ENCODE data around the gene NTN1.
"Not testable (repeated sequence)": the region's sequence is repeated elsewhere in the genome, so short reads cannot be mapped to it uniquely, and the experiment has no call there.

The NTN1 gene

DNA sequence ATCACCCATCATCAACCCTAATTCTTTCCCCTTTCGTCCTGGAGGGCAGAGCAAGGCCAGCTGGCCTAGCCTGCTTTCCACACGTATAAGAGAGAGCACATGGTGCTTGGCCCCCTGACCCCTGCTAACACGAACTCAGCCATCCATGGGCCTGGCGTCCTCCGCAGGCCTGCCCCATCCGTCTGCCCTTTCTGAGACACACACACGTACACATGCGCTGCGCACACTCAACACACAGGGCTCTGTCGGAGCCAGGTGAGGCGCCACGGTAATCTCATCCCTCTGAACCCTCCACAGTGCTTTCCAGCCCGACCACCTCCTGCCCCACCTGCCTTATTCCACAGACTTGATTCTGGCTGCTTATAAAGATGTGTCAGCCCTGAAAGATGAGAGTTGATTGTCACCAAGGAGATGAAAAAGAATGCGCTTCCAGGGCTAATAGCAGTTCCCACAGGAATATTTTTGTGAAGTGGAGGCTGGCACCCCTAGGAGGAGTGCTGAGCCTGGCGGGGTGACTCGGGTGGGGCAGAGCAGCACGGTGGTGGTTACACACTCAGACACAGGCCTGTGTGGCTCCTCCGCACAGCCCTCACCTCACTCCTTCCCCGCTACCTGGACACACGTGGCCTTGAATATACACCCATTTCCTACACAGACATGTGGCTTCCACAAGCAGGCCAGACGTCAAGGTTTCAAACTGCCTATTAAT lies 228.1 kb downstream of the NTN1 start:
- no peak for DNase-seq (ENCODE audit: low read depth, low spot score)
- H3K4me3 ChIP-seq (ENCODE audit: low read length) = no peak overlapping the region

DNA sequence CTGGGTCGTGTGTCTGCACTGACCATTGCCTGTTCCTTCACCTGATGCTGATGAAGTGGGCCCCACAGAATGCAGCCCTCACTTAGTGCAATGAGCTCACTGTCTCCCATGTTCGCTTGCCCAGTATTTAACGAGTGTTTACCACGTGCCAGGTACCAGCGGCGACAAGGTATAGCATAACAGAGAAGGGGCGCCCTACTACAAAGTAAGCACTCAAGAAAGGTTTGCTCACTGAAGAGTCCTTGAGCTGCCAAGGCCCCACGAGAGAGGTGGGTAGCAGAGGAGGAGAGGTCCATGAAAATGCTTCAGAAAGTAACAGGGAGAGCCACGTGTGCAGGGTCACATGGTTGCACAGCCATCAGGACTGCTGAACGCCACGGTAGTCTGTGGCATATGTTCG lies 230.0 kb downstream of the NTN1 start:
- no peak overlapping the region for H3K4me3 ChIP-seq (ENCODE audit: low read length)
- DNase-seq (ENCODE audit: low read depth, low spot score) = no peak

DNA sequence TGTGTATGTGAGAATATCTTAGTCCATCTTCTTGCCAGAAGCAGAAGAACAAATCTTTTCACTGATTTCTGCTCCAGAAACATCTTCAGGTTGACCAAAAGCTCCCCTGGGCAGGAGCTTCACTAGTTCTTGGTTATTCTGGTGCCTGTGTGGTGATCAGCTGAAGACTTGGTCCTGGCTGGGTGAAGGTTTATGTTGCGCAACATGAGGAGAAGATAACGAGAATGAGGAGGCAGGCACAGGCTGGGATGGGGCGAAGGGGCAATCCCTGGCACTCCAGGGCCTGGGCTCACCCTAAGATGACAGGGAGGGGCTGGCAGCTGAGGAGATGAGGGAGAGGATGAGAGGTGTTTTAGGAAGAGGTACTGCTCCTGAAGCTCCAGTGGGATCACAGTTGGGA lies 232.0 kb downstream of the NTN1 start:
- no peak for DNase-seq (ENCODE audit: low read depth, low spot score)
- H3K4me3 ChIP-seq (ENCODE audit: low read length) = no peak overlapping the region

DNA sequence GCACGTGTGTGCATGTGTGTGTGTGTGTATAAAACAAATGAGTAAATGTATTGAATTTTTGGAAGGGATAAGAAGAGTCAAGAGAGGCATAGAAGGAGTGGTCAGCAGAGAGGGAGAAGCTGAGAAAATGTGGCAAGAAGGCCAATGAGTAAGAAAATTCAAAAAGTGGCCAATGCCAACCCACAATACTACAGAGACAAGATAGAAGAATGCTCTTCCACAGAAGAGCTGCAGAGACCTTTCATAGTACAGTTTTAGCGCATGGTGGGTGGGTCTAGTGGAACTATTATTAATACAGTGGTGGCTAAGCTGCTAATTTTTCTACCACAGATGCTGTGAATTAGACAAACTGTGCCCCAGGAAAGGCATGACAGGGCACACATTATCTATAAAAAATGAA lies 233.5 kb downstream of the NTN1 start:
- no peak for DNase-seq (ENCODE audit: low read depth, low spot score)
- H3K4me3 ChIP-seq (ENCODE audit: low read length) = no peak overlapping the region

DNA sequence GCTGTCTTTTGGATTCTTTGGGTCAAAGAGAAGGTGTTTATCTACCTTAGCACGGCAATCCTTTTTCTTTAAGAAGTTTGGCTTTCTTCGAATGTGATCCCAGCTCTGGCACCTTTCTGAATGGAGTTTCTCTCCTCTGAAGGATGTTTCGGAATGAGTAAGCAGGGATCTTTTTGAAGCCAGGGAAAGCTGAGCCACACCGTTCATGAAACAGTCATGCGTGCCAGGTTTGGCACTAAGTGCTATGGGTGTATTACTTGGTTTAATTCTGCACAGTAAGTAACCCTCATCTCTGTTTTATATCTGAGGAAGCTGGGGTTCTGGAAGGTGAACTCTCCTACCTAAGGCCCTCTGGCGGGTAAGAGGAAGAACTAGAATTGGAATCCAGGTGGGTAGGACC lies 234.5 kb downstream of the NTN1 start:
- no peak for DNase-seq (ENCODE audit: low read depth, low spot score)
- no peak overlapping the region for H3K4me3 ChIP-seq (ENCODE audit: low read length)

DNA sequence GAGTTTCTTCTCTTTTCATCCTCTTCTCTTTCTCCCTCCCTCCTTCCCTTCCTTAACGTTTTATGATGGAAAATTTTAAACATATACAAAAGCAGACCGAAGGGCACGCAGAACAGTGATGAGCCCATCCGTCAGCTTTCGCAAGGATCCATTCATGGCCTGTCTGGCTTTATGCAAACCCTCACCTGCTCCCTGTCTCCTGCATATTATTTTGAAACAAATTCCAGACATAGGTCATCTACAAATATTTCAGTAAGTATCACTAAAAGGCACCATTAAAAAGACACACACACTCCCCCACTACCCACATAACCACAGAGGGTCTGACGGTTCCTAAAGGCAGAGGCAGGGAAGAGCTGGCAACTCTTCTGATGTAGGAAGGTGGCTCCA lies 235.0 kb downstream of the NTN1 start:
- no peak for DNase-seq (ENCODE audit: low read depth, low spot score)

DNA sequence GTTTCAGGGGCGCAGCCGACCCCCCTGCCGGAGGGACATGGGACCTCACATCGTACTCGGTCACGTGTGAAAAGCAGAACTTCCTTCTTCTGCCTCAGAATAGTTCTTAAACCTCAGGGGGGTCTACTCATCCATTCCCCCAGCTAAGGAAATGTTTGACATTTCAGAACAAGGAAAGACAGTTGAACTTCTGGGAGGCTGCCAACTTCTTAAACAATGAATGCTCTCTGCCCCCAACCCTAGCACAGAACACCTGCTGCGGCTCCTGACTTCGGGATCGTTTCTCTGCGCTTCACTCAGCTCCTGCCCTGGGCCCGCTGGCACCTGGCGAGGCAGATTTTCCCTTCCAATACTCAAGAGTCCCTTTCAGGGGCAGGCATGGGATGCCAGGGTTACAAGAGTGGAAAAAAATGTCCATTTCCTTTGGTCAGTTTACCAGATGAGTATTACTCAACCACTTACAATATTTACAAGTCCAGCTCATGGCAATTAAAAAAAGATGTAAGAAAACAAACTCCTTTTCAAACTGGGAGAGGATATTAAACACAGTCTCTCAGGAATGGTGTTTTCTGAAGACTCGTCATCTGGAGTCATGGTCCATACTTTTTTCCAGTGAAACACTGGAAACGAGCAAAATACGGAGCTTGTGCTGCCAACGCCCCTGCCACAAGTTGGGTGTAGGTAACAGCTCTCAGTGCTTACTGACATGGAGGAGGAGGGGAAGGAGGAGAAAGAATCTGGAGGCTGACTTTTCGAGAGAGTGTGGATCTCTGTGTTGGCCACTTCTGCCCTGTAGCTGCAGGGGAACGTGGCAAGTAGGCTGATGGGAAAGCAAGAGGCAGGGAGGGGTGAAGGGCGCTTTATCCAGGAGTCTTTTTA lies 235.7 kb downstream of the NTN1 start:
- no peak overlapping the region for H3K4me3 ChIP-seq (ENCODE audit: low read length)
- peak; percentile 45 for DNase-seq (ENCODE audit: low read depth, low spot score)

More for the DNA sequence above, 235.0 kb downstream of the NTN1 start:
- no peak overlapping the region for H3K4me3 ChIP-seq (ENCODE audit: low read length)

DNA sequence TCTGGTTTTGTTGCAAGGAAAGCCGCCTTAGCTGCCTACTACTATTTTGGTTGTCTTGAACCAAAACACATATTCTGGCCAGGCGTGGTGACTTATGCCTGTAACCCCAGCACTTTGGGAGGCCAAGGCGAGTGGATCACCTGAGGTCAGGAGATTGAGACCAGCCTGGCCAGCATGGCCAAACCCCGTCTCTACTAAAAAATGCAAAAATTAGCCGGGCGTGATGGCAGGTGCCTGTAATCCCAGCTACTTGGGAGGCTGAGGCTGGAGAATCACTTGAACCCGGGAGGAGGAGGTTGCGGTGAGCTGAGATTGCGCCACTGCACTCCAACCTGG lies 236.3 kb downstream of the NTN1 start:
- DNase-seq (ENCODE audit: low read depth, low spot score); H3K4me3 ChIP-seq (ENCODE audit: low read length): not testable (repeated sequence)

DNA sequence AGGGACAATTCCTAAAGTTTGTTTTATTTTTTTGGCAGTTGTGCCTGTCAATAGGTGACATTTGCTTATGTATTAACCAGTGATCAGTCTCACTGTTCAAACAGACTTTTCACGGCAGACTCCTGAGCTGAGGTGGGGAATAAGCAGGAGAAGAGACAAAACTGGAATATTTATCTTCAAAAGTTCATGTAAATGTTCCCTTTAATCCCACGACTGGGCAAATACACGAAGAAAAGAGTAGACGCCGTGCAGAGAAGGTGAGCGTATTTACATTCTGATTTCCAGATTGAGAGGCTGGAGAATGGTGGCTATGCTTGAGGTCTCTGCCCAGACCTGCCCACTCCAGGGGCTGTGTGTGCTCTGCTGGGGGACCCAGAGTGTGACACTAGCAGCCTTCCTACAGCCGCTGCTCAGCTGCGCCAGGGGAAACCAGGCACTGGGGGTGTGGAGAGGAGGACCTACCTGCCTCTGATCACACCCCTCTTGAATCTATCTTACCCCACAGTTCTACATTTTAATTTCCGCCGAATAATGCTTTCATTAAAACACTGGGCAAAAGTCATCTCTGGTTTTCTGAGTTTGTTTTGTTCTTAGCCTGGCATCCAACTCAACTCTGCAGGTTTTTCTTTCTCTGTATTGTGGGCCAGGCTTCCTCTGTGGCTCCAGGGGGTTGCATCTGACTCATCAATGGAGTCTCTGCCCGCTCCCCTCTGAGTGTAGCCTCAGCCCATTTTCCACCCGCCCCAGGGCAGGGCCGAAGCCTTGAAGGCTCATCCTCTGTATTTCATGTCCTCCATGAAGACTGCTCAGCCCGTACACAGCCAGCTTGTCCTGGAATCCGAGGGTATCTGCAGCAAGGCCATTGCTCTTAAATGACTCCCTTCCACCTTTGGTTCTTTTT lies 237.1 kb downstream of the NTN1 start:
- DNase-seq (ENCODE audit: low read depth, low spot score) = no peak
- H3K4me3 ChIP-seq (ENCODE audit: low read length) = no peak overlapping the region

DNA sequence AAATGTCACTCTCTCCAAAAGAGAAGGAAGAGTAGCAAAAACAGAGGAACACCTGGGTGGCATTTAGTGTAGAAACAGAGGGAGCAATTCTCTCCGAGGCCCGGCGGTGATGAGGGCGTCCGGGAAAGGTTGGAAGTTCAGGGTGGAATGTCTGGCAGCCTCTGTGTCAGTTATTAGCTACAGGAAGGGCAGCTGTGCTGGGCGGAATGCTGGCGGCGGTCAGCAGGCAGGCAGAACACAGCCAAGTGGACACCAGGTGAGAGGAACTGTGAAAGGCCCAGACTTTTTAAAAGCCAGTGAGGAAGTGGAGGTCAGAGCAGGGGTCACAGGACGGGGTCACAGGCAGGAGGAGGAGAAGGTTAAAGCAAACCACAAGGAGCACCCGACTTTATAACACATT lies 238.1 kb downstream of the NTN1 start:
- DNase-seq (ENCODE audit: low read depth, low spot score) = no peak
- no peak overlapping the region for H3K4me3 ChIP-seq (ENCODE audit: low read length)

DNA sequence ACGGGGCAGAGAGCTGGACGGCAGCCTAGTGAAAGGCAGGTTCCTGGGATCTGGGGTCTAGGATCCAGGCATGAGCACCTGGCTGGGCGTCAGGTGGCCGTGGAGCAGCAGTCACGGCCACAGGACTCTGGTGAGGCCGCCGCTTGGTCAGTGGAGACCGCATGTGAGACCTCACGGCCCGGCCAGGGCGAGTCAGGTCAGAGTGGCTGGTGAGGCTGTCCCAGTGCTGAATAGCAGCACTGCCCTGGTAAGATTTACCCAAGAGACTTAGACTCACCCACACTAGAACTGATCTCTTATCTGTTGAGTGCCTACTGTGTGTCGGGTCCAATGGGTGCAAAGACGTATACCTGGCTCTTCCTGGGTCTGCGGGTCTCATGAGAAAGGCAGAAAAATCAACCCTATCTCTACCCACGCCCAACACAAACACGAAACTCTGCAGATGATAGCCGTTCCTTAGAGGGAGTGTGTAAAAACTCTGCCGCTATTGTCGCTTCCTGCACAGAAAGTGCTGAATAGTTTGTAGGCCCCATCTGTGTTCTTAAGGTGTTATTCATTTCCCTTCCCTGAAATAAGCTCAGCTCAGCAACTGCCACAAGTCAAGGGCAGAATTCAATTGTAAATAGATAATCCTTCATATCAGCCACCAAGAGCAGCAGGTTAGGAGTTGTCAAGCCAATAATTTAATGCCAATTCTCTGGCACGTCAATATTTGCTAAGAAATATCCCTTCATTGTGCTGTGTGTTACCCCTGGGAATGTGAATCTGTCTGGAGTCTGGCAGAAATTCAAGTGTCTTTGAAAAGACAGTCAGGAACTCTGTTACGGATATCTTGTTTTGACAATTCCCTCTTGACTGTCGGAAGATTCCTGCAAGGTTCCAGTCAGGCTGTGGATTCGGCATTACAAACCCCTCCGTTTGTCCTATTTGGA lies 240.0 kb downstream of the NTN1 start:
- no peak overlapping the region for H3K4me3 ChIP-seq (ENCODE audit: low read length)
- DNase-seq (ENCODE audit: low read depth, low spot score) = no peak

DNA sequence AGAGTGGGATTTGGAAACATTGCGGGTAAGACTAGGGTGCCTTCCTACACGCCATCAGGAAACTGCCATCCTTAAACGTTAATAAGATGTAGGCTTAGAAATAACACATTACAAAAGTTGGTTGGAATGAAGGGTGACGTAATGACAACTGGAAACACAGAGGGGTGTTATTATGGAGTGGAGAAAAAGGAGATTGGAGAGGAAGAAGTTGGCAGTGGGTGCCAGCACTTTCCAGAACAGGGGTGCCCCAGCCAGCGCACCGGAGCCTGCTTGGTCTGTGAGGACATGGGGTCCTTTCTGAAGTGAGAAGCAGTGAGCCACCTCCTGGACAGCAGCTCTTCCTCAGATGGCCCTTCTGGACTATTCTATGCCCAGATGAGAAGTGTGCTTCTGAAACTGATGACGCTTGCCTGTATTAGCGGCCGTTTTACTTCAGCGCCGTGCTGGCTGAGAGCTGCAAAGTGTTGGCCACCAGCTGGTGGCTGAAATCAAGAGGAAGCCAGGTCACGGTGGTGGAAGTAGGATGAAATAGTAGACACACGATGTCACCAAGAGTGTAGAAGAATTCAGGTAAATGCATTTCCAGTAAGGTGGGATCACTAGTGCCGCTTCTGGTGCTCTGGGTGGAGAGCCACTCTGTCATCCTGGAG lies 244.8 kb downstream of the NTN1 start:
- H3K4me3 ChIP-seq (ENCODE audit: low read length) = no peak overlapping the region

DNA sequence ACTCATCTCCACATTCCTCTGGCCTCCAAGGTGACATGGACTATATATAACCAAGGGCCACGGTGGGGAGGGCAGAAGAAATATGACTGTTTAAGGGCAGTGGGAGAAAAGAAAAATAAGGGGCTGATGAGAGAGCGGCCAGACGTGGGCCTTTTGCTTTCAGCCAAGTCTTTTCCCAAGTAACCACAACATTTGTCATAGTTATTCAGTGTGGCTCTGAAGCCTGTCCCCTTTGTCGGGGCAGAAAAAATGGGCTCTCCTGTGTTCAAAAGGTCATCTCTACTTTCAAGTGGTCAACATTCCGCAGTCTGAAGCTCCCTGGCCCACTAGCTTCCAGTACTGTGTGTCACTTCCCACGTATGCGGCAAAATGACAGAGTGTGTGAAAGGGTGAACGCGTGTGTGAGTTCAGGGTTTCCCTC lies 245.4 kb downstream of the NTN1 start:
- no peak for DNase-seq (ENCODE audit: low read depth, low spot score)
- no peak overlapping the region for H3K4me3 ChIP-seq (ENCODE audit: low read length)

More for the DNA sequence above, 244.8 kb downstream of the NTN1 start:
- DNase-seq (ENCODE audit: low read depth, low spot score) = no peak

DNA sequence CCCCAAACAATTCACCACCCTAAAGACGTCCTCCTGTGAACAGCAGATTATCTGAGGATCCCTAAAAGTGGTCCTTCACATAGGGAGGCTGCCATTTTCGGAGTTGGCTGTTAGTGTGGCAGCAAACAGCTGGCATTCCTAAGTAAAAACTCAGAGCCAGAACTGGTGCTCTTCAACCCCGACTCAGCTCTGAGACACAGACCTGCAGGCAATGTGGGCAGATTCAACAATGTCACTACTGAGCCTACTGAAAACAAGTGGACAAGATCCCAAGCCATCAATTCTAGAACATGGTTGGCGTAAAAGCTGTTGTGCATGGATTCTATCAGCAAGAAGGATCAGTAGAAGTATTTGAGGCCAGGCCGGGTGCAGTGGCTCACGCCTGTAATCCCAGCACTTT lies 247.2 kb downstream of the NTN1 start:
- no peak for DNase-seq (ENCODE audit: low read depth, low spot score)
- no peak overlapping the region for H3K4me3 ChIP-seq (ENCODE audit: low read length)

DNA sequence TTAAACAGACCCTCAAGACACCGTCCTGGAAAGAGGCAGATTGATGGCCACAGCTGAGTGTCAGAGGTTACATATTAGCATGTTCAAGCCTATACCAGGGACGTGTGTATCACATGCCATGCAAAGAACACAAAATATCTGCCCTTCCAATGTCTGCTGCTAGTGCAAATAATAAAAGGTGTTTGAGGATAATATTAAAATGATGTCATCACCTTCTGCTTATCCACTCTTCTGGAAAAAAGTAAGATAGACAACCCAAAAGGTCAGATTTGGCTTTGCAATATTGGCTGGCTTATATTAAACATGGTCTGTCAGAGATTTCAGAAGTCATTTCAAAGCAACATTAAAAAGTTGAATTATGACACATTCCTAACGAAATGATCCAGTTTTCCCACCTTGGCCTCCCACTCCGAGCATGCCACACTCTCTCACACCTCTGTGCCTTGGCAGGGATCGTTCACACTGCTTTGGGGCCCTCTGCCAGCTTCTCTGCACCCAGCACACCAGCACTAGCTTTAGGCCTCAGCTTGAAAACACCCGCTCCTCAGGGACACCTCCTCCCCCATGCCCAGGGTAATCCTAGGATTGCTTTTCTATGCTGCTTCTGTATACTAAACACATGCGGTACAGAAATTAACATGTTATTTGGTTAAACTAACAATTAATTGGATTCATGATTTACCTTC lies 248.2 kb downstream of the NTN1 start:
- no peak for DNase-seq (ENCODE audit: low read depth, low spot score)
- H3K4me3 ChIP-seq (ENCODE audit: low read length) = no peak overlapping the region

DNA sequence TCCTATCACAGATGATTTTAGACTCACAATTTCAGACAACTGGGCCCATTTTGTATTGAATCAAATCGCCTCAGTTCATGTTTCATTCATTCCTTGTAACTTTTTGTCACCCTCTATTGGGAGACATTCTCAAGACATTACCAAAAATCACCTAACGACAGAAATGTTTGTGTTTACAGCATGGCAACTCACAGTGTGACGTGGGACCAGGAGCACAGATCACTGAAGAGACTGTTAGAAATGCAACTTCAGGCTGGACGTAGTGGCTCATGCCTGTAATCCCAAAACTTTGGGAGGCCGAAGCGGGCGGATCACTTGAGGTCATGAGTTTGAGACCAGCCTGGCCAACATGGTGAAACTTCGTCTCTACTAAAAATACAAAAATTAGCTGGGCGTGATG lies 249.6 kb downstream of the NTN1 start:
- no peak overlapping the region for H3K4me3 ChIP-seq (ENCODE audit: low read length)
- DNase-seq (ENCODE audit: low read depth, low spot score) = no peak

DNA sequence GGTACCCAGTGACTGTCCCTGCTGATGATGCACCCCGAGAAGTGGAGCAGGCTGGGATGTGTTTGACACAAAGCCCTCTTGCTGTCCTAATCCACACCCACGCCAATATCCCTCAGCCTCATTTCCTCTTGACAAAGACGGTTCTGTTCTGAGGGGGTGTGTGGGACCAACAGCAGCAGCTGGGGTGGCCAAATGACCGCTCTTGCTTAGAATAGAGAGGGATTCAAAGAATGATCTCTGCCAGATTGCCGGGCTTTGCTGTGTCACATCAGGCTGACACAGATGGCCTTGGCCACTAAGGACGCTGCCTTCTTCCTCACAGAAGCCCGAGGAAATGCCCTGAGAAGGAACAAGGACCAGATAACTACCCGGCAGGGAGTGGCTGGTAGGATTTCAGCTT lies 250.7 kb downstream of the NTN1 start:
- no peak overlapping the region for H3K4me3 ChIP-seq (ENCODE audit: low read length)
- DNase-seq (ENCODE audit: low read depth, low spot score) = no peak
